ENCODE measurements around the gene ANKRD29. TPM values are rescaled to one million over a fixed set of nuclear protein-coding genes. Genes with fewer than 3 reads are reported as not detected.
"Not testable (repeated sequence)": the region's sequence is repeated elsewhere in the genome, so short reads cannot be mapped to it uniquely, and the experiment has no call there.

ANKRD29 gene
- polyA plus RNA-seq, 3 donors = 0.92 to 14.4 (median 9.9) TPM

DNA sequence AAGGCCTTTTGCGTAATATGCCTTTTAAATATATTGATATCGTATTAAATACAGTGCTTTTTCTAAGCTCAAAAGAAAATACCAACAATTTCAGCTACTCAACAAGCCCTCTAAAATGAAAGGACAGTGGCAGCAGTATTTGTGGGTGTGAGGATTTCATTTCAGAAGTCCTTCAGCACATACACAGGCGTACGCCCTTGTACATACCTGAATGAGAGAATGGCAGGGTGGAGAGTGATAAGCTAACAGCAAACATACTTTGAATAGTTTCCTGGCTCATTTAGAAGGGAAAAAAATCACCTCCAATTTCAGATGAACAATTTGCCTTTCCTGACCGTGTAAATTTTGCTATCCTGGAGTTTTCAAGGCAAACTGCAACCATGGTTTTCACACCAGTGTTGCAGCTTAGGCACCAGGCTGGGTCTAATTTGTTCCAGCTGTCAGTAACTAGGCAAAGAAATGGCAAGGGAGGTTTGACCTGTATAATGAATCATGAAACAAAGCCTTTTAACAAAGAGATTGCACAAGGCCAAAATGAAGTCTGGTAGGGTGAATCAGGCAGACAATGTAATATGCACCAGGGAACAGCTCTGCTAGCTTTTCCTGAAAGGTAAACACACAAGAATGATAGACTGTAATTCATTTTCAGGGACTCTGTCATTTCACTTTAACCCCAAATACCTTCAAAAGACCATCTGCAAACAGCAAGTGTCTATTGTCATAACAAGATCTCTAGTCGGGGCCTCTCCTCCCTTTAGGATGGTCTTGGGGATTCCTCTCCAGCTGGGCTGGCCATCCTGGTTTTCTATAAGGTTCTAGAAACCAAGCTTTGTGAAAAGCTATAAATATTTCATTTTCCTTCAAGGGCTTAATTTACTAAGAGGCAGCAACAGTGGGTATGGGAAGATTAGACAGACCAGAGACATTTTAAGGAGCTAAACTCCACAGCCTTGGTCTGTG lies 11.5 kb downstream of the ANKRD29 start:
- H3K27ac ChIP-seq (ENCODE audit: low read depth, low read length) = no peak overlapping the region
- WGBS, 3 donors = 56 to 84% (median 82%) methylated on average over 6 of the region's 6 CpGs

GRCh38 chr18:23648940-23649607 lies 13.6 kb downstream of the ANKRD29 start:
- 40 to 82% (median 47%) methylated on average over 8 of the region's 8 CpGs for WGBS, 3 donors
- no peak overlapping the region for H3K27ac ChIP-seq (ENCODE audit: low read depth, low read length)

GRCh38 chr18:23648456-23648855 lies 14.3 kb downstream of the ANKRD29 start:
- 69 to 88% (median 81%) methylated on average over 3 of the region's 3 CpGs for WGBS, 3 donors
- no peak overlapping the region for H3K27ac ChIP-seq (ENCODE audit: low read depth, low read length)

DNA sequence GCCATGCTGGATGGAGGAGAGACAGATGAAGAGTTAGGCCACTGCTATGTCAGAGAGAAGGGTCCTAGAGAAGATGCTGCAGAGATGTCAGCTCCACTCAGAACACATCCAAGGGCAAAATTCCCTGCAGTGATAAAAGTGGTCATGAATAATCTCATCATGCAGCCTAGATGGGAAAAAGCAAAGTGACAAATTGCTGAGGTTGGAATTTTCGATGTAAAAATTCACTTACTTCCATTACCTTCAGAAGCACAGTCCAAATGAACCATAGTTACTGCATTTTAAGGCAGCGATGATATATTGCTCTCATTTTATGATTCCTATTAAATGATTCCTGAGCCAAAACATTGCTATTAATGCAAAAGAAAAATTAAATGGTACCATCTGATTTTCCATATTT lies 16.4 kb downstream of the ANKRD29 start:
- no peak overlapping the region for H3K27ac ChIP-seq (ENCODE audit: low read depth, low read length)
- WGBS, 3 donors = 86 to 93% (median 89%) methylated on average over 2 of the region's 2 CpGs

DNA sequence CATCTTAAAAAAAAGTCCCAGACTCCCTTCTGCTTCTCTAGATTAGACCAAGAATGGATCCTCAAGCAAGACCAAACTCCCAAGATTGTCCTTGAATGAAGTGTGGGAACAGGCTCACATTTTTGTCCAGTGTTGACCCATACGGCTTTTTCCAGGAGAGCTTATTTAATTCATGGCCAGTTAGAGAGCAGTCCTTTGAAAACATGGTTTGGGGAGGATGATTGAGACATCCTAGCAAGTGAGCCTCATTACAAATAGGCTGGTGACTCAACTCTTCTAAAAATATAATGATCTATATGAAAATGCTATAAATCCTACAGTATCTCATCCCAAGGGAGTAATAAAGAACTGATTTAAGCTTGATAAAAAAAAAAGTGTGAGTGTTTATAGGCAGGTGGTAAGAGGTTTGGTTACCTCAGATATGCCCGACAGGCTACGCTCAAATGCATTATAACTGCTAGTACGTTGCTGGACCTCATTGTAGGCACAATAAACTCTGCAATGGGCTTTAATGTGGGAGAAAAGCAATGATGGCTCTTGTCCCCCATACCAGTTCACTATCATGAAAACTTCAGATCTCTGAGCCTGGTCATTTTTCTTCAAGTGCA lies 17.0 kb downstream of the ANKRD29 start:
- no peak overlapping the region for H3K27ac ChIP-seq (ENCODE audit: low read depth, low read length)
- 75 to 97% (median 94%) methylated on average over 4 of the region's 4 CpGs for WGBS, 3 donors

DNA sequence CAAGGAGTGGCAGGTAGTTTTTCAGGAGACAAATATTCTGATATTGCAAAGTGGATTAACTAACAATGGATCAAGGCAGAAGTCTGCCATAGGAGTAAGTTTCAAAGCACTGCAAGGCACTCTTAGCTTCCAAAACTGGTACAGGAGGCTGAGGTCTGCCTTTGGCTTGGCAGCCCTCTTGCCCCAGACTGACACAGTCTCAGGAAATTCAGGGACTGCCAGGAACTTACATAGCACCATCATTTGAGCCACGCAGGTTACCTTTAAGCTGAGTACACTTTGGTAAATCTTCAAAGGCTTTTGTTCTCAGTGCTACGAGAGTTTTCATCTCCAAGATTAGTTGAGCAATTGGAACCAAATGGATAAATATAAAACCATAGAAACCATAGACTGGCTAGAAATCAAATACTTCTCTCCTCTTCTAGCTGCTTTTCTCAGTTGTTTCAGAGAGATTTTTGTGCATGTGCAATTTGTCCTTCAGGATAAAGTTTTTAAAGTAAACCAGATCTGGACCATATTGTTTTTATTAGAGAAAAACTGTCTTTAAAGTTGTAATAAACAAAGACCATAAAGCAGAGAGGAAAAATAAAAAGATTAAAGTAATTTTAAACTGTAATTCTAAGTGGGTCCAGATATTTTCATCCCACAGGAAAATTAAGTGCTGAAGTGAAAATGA lies 18.8 kb downstream of the ANKRD29 start:
- WGBS, 3 donors = 65 to 79% (median 79%) methylated on average over 2 of the region's 2 CpGs
- no peak overlapping the region for H3K27ac ChIP-seq (ENCODE audit: low read depth, low read length)

GRCh38 chr18:23641937-23642666 lies 20.6 kb downstream of the ANKRD29 start:
- WGBS, 3 donors = 95 to 97% (median 96%) methylated on average over 11 of the region's 11 CpGs
- no peak overlapping the region for H3K27ac ChIP-seq (ENCODE audit: low read depth, low read length)

DNA sequence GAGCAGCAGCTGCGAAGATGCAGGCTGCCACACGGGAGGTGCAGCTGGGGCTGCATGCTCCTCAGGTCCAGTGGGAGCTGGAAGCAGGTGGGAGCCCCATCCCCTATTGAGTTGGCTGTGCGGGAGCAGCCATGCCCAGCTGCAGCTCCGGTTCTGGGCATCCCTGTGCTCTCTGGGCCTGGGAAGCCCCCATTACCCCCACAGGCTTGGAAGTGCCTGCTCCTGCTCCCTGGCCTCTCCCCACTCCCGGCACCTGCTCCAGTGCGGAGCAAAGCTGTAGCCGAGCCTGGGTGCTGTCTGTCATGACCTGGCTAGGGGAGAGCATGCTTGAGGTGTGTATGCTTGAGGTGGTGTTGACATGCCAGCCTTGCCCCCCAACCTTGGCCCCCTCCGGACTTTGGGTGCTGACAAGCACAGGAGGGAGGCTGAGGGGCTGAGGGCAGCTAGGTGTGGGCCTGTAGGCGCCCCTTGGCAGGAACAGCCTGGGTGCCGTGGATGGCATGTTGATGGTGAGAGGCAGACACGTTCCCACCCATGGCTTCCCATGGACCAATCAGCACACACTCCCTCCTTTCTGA lies 21.5 kb downstream of the ANKRD29 start:
- no peak overlapping the region for H3K27ac ChIP-seq (ENCODE audit: low read depth, low read length)
- WGBS, 3 donors = 86 to 93% (median 89%) methylated on average over 10 to 11 of the region's 11 CpGs

GRCh38 chr18:23640052-23640451 lies 22.7 kb downstream of the ANKRD29 start:
- WGBS, 3 donors = 78 to 91% (median 90%) methylated on average over 2 of the region's 2 CpGs
- H3K27ac ChIP-seq (ENCODE audit: low read depth, low read length) = no peak overlapping the region

DNA sequence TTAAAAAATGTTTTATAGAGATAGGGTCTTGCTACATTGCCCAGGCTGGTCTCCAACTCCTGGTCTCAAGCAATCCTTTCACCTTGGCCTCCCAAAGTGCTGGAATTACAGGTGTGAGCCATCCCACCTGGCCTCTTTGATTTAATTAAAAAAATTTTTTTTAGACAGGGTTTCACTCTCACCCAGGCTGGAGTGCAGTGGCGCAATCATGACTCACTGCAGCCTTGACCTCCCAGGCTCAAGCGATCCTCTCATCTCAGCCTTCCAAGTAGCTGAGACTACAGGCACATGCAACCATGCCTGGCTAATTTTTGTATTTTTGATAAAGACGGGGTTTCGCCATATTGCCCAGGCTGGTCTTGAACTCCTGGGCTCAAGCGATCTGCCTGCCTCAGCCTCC lies 26.3 kb downstream of the ANKRD29 start:
- not testable (repeated sequence) for H3K27ac ChIP-seq (ENCODE audit: low read depth, low read length)
- WGBS, 3 donors = 92 to 97% (median 94%) methylated on average over 5 of the region's 5 CpGs

- no peak overlapping the region for H3K27ac ChIP-seq (ENCODE audit: low read depth, low read length)
- WGBS, 3 donors = 83 to 87% (median 85%) methylated on average over 3 of the region's 3 CpGs
Observed at GRCh38 chr18:23636071-23636399, 26.7 kb downstream of the ANKRD29 start.

DNA sequence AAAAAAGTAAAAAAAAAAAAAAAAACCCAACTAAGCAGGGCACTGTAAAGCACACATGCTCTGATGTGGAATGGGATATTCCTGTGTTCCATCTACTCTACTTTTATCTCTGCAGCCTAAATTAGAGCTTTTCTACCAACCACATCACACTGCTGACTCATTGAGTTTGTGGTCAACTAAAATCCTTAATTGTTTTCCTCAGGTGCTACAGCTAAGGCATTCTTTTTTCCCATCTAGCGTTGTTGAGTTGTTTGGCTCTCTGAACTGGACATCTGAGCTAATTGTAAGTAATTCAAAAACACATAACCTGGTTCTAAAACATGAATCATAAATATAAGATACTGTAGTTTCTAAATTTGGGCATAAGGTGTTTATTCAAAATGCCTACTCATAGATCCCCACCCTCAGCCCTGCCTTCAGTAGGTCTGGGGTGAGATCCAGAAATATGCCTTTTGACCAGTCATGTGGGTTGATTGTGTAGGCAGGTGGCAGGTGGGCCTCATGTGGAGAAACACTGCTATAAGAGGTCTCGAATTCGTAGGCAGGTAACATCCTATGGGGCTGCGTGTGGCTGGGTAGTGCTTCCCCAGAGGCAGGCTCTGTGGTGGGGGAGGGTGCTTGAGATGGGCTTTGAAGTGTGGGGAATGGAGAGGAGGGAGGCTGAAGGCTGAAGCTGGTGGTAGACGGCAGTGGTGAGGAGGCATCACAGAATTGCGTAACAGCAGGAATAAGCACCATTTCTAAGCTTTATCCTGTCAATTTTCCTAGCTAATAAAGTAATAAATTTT lies 27.2 kb downstream of the ANKRD29 start:
- 76 to 85% (median 84%) methylated on average over 6 of the region's 6 CpGs for WGBS, 3 donors
- no peak overlapping the region for H3K27ac ChIP-seq (ENCODE audit: low read depth, low read length)

DNA sequence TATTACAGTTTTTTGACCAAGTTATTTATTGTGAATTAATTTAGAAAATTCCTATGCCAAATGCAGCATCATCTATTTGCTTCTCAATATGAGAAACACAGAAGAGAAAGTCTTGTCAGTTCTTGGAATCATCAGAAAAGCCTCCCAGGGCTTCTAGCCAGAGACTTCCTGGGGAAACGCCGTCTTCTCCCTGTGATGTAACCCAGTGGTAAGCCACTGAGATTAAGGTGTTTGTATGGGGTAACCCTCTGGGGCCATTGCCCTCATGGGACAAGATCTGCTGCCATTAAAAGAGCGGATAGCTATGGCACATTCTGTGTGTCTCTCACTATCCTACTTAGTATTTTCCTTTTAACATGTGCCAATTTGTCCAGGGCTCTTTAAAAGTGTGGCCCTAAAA lies 28.0 kb downstream of the ANKRD29 start:
- no peak overlapping the region for H3K27ac ChIP-seq (ENCODE audit: low read depth, low read length)
- WGBS, 3 donors = 31 to 82% (median 41%) methylated on average over 3 of the region's 3 CpGs

DNA sequence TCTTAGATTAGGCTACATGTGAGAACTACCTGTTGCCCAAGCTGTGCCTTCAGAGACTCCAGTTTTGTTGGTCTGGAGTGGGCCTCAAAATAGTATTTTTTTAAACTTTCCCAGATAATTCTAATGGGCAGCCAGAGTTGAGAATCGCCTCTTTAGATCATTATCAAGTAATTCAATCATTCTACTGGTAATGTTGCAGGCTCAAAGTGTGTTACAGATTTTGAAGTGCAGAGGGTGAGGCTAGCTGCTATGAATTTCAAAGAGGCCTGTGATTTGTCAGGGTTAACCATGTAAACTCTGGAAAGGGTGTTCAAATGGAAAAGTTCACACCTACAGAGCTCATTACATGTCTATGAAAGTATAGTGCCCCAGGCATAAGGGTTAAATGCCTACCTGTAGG lies 30.1 kb downstream of the ANKRD29 start:
- no peak overlapping the region for H3K27ac ChIP-seq (ENCODE audit: low read depth, low read length)
- 82 to 91% (median 88%) methylated on average over 1 of the region's 1 CpG for WGBS, 3 donors

- WGBS, 3 donors = 36 to 61% (median 60%) methylated on average over 11 of the region's 11 CpGs
- no peak overlapping the region for H3K27ac ChIP-seq (ENCODE audit: low read depth, low read length)
Observed at GRCh38 chr18:23631746-23632145, 31.0 kb downstream of the ANKRD29 start.

DNA sequence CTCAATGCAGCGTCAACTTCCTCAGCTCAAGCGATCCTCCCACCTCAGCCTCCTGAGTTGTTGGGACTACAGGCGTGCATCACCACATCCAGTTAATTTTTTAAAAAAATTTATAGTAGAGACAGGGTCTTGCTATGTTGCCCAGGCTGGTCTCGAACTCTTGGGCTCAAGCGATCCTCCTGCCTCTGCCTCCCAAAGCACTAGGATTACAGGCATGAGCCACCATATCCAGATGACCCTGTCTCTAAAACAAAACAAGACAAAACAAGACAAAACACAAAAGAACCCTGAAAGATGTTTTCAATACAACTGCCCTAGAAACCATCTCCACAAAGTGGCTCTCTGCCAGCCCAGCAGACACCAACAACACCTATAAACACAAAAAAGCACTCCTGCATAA lies 31.4 kb downstream of the ANKRD29 start:
- H3K27ac ChIP-seq (ENCODE audit: low read depth, low read length) = no peak overlapping the region
- 91 to 95% (median 94%) methylated on average over 5 of the region's 5 CpGs for WGBS, 3 donors

DNA sequence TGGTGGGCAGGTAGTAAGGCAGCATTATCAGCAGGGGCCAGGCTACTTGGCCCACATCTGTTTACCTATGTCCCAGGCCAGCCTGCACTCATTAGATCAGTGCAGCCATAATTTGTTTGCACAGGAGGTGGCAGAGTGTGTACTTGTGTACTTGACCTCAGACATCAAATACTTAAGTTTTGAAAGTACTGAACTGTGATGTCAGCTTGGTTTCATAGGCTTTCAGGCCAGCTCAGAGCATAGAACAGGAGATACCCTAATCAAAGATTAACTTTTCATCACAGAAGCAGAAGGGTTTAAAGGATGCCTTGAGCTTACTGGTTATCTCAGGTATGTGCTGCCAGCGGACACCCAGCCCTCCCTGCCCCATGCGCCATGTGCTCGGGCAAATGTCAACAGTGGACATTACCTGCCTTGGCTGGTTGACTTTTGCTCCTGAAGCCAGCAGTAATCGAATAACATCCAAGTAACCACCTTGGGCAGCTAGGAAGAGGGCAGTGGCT lies 33.2 kb downstream of the ANKRD29 start:
- WGBS, 3 donors = 38 to 96% (median 87%) methylated on average over 4 of the region's 4 CpGs

More for the DNA sequence above, 33.2 kb downstream of the ANKRD29 start:
- no peak overlapping the region for H3K27ac ChIP-seq (ENCODE audit: low read depth, low read length)

Measured in adipose tissue (tissue), 3 donors.